Measurements from ENCODE around the gene DIPK1B.
"Not testable (repeated sequence)": the region's sequence is repeated elsewhere in the genome, so short reads cannot be mapped to it uniquely, and the experiment has no call there.

DIPK1B gene

GRCh38 chr9:136698635-136699246 lies 13.6 kb upstream of the DIPK1B start:
- no peak for DNase-seq (ENCODE audit: low read depth)

- no peak for DNase-seq (ENCODE audit: low read depth)
Measured at GRCh38 chr9:136700304-136700703, 12.1 kb upstream of the DIPK1B start.

- no peak for DNase-seq (ENCODE audit: low read depth)
Measured at GRCh38 chr9:136700959-136701667, 11.3 kb upstream of the DIPK1B start.

GRCh38 chr9:136701668-136702053 lies 10.7 kb upstream of the DIPK1B start:
- no peak for DNase-seq (ENCODE audit: low read depth)

- no peak for DNase-seq (ENCODE audit: low read depth)
Measured at GRCh38 chr9:136703276-136703860, 9.0 kb upstream of the DIPK1B start.

GRCh38 chr9:136704741-136705140 lies 7.6 kb upstream of the DIPK1B start:
- DNase-seq (ENCODE audit: low read depth), result not testable (repeated sequence)

GRCh38 chr9:136705564-136705963 lies 6.8 kb upstream of the DIPK1B start:
- DNase-seq (ENCODE audit: low read depth), result no peak

GRCh38 chr9:136707011-136707410 lies 5.4 kb upstream of the DIPK1B start:
- DNase-seq (ENCODE audit: low read depth), result no peak

- DNase-seq (ENCODE audit: low read depth), result no peak
Measured at GRCh38 chr9:136707849-136708517, 4.4 kb upstream of the DIPK1B start.

- DNase-seq (ENCODE audit: low read depth), result no peak
Measured at GRCh38 chr9:136709454-136710109, 2.8 kb upstream of the DIPK1B start.

GRCh38 chr9:136710543-136710942 lies 1.8 kb upstream of the DIPK1B start:
- DNase-seq (ENCODE audit: low read depth), result no peak

GRCh38 chr9:136711219-136711648 lies 1.1 kb upstream of the DIPK1B start:
- not testable (repeated sequence) for DNase-seq (ENCODE audit: low read depth)

GRCh38 chr9:136712690-136713544 lies 545 bp downstream of the DIPK1B start:
- DNase-seq (ENCODE audit: low read depth), result no peak

- no peak for DNase-seq (ENCODE audit: low read depth)
Measured at GRCh38 chr9:136713550-136713949, 1.2 kb downstream of the DIPK1B start.

- no peak for DNase-seq (ENCODE audit: low read depth)
Measured at GRCh38 chr9:136714096-136714892, 1.9 kb downstream of the DIPK1B start.

GRCh38 chr9:136714893-136715274 lies 2.5 kb downstream of the DIPK1B start:
- no peak for DNase-seq (ENCODE audit: low read depth)

- DNase-seq (ENCODE audit: low read depth), result no peak
Measured at GRCh38 chr9:136717399-136717798, 5.0 kb downstream of the DIPK1B start.

GRCh38 chr9:136718345-136719194 lies 6.2 kb downstream of the DIPK1B start:
- DNase-seq (ENCODE audit: low read depth), result no peak

- DNase-seq (ENCODE audit: low read depth), result no peak
Measured at GRCh38 chr9:136719195-136719880, 7.0 kb downstream of the DIPK1B start.

Measured in T-helper 22 cell (primary cell).